ENCODE measurements around the gene FKBP14. TPM values are rescaled to one million over a fixed set of nuclear protein-coding genes. Genes with fewer than 3 reads are reported as not detected.

Gene FKBP14
- total RNA-seq, 1 donor from 2014 or later, result 20.3 TPM

- H3K36me3 Mint-ChIP-seq (ENCODE audit: low read depth), result peaks cover 4% of the 10 kb centered on the region
- no peak overlapping the region for H3K27ac Mint-ChIP-seq (ENCODE audit: unreplicated experiment)
- DNase-seq (ENCODE audit: low read depth, low spot score), result no peak
- no peaks in the 10 kb centered on the region for H3K27me3 Mint-ChIP-seq (ENCODE audit: low read depth)
- no peak for TF ChIP-seq CTCF (conservative IDR thresholded peaks at IDR 0.05)
- H3K9me3 Mint-ChIP-seq, result peaks cover 4% of the 10 kb centered on the region
- peaks cover 22% of the 10 kb centered on the region for H3K4me1 Mint-ChIP-seq
- H3K4me3 Mint-ChIP-seq, result no peak overlapping the region
These were observed 24.5 kb downstream of the FKBP14 start for GRCh38 chr7:30001998-30002397.

- H3K4me3 Mint-ChIP-seq, result no peak overlapping the region
- DNase-seq (ENCODE audit: low read depth, low spot score), result no peak
- no peak for TF ChIP-seq CTCF (conservative IDR thresholded peaks at IDR 0.05)
- peaks cover 13% of the 10 kb centered on the region for H3K4me1 Mint-ChIP-seq
- peaks cover 7% of the 10 kb centered on the region for H3K9me3 Mint-ChIP-seq
- no peak overlapping the region for H3K27ac Mint-ChIP-seq (ENCODE audit: unreplicated experiment)
- peaks cover 13% of the 10 kb centered on the region for H3K36me3 Mint-ChIP-seq (ENCODE audit: low read depth)
- no peaks in the 10 kb centered on the region for H3K27me3 Mint-ChIP-seq (ENCODE audit: low read depth)
These were observed 28.0 kb downstream of the FKBP14 start for GRCh38 chr7:29998489-29998888.

- H3K9me3 Mint-ChIP-seq, result peaks cover 11% of the 10 kb centered on the region
- peaks cover 9% of the 10 kb centered on the region for H3K4me1 Mint-ChIP-seq
- peaks cover 19% of the 10 kb centered on the region for H3K36me3 Mint-ChIP-seq (ENCODE audit: low read depth)
- no peak for DNase-seq (ENCODE audit: low read depth, low spot score)
- no peak overlapping the region for H3K4me3 Mint-ChIP-seq
- no peaks in the 10 kb centered on the region for H3K27me3 Mint-ChIP-seq (ENCODE audit: low read depth)
- TF ChIP-seq CTCF (conservative IDR thresholded peaks at IDR 0.05), result no peak
- H3K27ac Mint-ChIP-seq (ENCODE audit: unreplicated experiment), result no peak overlapping the region
These were observed 30.2 kb downstream of the FKBP14 start for GRCh38 chr7:29996321-29996720.

GRCh38 chr7:29995652-29996051, 30.9 kb downstream of the FKBP14 start:
- Mint-ChIP-seq H3K9me3 (peaks cover 13% of the 10 kb centered on the region), H3K36me3 (ENCODE audit: low read depth) (peaks cover 22% of the 10 kb centered on the region), H3K27me3 (ENCODE audit: low read depth) (no peaks in the 10 kb centered on the region), H3K4me3 (no peak overlapping the region), H3K27ac (ENCODE audit: unreplicated experiment) (no peak overlapping the region), H3K4me1 (peaks cover 4% of the 10 kb centered on the region)
- TF ChIP-seq CTCF (conservative IDR thresholded peaks at IDR 0.05), result no peak
- no peak for DNase-seq (ENCODE audit: low read depth, low spot score)

- H3K9me3 Mint-ChIP-seq, result peaks cover 13% of the 10 kb centered on the region
- no peak overlapping the region for H3K27ac Mint-ChIP-seq (ENCODE audit: unreplicated experiment)
- TF ChIP-seq CTCF (conservative IDR thresholded peaks at IDR 0.05), result no peak
These were observed 33.4 kb downstream of the FKBP14 start for GRCh38 chr7:29993140-29993539.

GRCh38 chr7:29991937-29992336, 34.6 kb downstream of the FKBP14 start:
- Mint-ChIP-seq H3K9me3 (peaks cover 9% of the 10 kb centered on the region), H3K36me3 (ENCODE audit: low read depth) (peaks cover 27% of the 10 kb centered on the region), H3K27ac (ENCODE audit: unreplicated experiment) (no peak overlapping the region), H3K27me3 (ENCODE audit: low read depth) (peaks cover 2% of the 10 kb centered on the region), H3K4me1 (peaks cover 22% of the 10 kb centered on the region), H3K4me3 (peak overlapping the region; percentile 40)
- no peak for TF ChIP-seq CTCF (conservative IDR thresholded peaks at IDR 0.05)
- no peak for DNase-seq (ENCODE audit: low read depth, low spot score)

More at GRCh38 chr7:29993140-29993539, 33.4 kb downstream of the FKBP14 start:
- DNase-seq (ENCODE audit: low read depth, low spot score), result no peak
- Mint-ChIP-seq H3K4me3 (no peak overlapping the region), H3K27me3 (ENCODE audit: low read depth) (peaks cover 2% of the 10 kb centered on the region), H3K4me1 (peaks cover 10% of the 10 kb centered on the region), H3K36me3 (ENCODE audit: low read depth) (peaks cover 29% of the 10 kb centered on the region)
